PC-9 (cell line): Measurements from ENCODE around the gene CCDC24.

Experiments
- EZH2 ChIP-seq: fragments of 200-600 bp; sonication (generic); IDR thresholded peaks from 2 replicates; pipeline ENCODE4 v1.8.0; 2017; ENCODE audit warnings: antibody characterized with exemption, low read depth
- TF ChIP-seq, protein P1 (sequence below): fragments of 200-600 bp; sonication (generic); conservative IDR thresholded peaks from 2 replicates; pipeline ENCODE4 v1.6.1; 2017; ENCODE audit warnings: mixed run types, antibody characterized with exemption, mild to moderate bottlenecking, moderate library complexity

DNA sequence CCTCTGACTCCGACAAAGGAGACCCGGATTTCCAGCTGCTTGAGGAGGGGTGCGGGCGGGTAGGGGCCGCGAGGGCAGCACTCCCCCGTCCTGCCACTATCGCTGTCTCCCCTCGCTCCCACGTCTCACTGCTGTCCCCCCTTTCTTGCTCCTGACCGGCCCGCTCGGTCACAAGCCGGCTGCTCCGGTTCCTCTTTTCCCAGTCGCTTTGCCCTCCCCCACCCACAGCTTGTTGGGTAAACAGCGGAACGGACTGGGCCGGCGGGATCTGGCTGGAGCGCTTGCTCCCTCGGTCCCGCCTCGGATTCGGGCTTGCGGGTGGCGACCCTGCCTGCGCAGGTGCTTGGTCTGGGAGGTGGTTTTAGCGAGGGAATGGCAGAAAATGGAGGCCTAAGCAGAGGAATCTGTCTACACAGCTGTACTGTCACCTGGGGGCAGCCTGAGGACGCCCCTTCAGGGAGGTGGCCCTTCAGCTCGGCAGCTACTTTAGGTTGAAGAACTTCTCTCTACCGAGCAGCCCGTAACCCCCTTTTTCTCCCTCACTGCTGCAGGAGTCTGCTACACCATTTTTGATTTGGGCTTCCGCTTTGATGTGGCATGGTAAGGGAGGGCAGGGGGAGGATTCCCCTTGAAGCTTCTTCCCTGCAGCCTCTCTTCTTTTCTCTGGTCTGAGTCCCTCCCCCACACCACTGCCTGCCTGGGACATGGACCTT, 16.0 kb upstream of the CCDC24 start:
- TF ChIP-seq, protein P1, sequence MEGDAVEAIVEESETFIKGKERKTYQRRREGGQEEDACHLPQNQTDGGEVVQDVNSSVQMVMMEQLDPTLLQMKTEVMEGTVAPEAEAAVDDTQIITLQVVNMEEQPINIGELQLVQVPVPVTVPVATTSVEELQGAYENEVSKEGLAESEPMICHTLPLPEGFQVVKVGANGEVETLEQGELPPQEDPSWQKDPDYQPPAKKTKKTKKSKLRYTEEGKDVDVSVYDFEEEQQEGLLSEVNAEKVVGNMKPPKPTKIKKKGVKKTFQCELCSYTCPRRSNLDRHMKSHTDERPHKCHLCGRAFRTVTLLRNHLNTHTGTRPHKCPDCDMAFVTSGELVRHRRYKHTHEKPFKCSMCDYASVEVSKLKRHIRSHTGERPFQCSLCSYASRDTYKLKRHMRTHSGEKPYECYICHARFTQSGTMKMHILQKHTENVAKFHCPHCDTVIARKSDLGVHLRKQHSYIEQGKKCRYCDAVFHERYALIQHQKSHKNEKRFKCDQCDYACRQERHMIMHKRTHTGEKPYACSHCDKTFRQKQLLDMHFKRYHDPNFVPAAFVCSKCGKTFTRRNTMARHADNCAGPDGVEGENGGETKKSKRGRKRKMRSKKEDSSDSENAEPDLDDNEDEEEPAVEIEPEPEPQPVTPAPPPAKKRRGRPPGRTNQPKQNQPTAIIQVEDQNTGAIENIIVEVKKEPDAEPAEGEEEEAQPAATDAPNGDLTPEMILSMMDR, result no peak
- no peak for TF ChIP-seq EZH2
